ENCODE results near the gene GLT8D1. TPM values are rescaled to one million over a fixed set of nuclear protein-coding genes. Genes with fewer than 3 reads are reported as not detected.

The GLT8D1 gene
- total RNA-seq, 2 donors from 2014 or later: 68.1 to 71.3 TPM

DNA sequence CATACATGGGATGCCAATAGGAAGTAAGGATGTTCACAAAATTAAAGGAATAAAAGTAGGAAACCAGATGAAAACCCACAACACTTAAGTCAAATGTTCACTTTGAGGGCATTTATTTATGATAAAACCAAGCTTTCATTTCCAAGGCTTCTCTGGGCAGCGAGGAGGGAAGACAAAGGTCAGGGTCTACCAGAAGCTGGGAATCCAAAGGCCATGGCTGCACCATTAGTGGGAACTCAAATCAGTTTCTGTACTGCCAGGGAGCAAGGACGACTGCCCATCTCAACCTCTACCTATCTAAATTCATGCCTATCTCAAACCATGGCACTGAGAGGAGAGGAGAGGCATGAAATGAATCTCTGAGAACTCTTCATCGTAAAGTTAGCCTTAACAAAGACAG lies 42.5 kb downstream of the GLT8D1 start:
- TF ChIP-seq, protein P1, sequence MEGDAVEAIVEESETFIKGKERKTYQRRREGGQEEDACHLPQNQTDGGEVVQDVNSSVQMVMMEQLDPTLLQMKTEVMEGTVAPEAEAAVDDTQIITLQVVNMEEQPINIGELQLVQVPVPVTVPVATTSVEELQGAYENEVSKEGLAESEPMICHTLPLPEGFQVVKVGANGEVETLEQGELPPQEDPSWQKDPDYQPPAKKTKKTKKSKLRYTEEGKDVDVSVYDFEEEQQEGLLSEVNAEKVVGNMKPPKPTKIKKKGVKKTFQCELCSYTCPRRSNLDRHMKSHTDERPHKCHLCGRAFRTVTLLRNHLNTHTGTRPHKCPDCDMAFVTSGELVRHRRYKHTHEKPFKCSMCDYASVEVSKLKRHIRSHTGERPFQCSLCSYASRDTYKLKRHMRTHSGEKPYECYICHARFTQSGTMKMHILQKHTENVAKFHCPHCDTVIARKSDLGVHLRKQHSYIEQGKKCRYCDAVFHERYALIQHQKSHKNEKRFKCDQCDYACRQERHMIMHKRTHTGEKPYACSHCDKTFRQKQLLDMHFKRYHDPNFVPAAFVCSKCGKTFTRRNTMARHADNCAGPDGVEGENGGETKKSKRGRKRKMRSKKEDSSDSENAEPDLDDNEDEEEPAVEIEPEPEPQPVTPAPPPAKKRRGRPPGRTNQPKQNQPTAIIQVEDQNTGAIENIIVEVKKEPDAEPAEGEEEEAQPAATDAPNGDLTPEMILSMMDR (IDR thresholded peaks at IDR 0.05): no peak
- TF ChIP-seq POLR2AphosphoS5 (IDR thresholded peaks at IDR 0.05) (no peak), POLR2A (IDR thresholded peaks at IDR 0.05) (no peak)
- Histone ChIP-seq H3K4me1 (replicated peaks) (no peaks in the 10 kb centered on the region), H3K27me3 (replicated peaks; ENCODE audit: insufficient read depth) (no peaks in the 10 kb centered on the region), H3K36me3 (peaks cover 0 to 3% of the 10 kb centered on the region in 2 donors), H3K27ac (no peak overlapping the region), H3K4me3 (no peak overlapping the region), H3K9me3 (no peaks in the 10 kb centered on the region)
- intact Hi-C loops (cut with DNase I): no loop called here
- no peak for DNase-seq (ENCODE audit: low spot score)
- 95% methylated on average over 3 of the region's 3 CpGs for WGBS

DNA sequence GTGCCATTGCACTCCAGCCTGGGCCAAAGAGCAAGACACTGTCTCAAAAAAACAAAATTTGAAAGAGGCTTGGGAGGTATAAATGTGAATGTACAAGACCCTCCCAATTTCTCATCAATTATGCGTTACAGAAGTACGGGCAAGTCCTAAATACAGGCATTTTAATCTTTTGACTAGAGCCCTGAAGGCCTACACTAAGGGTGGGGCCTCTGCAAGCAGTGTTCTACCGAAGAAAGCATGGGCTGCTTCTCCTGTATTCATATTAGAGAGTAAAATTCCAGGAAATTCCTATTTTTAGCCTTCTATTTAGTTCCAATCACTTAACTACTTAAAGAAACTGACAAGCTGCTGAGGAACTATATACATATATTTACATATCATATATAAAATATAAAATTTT lies 45.5 kb downstream of the GLT8D1 start:
- no peaks in the 10 kb centered on the region for H3K9me3 ChIP-seq
- intact Hi-C loops (cut with DNase I): no loop called here
- H3K27me3 ChIP-seq (replicated peaks; ENCODE audit: insufficient read depth): no peaks in the 10 kb centered on the region
- TF ChIP-seq POLR2AphosphoS5 (IDR thresholded peaks at IDR 0.05): no peak
- no peak for TF ChIP-seq POLR2A (IDR thresholded peaks at IDR 0.05)
- TF ChIP-seq, protein P1 (IDR thresholded peaks at IDR 0.05): no peak
- no peaks in the 10 kb centered on the region for H3K4me1 ChIP-seq (replicated peaks)
- H3K4me3 ChIP-seq: no peak overlapping the region
- 93% methylated on average over 3 of the region's 3 CpGs for WGBS
- peaks cover 4 to 7% of the 10 kb centered on the region in 2 donors for H3K36me3 ChIP-seq
- DNase-seq (ENCODE audit: low spot score): no peak
- H3K27ac ChIP-seq: no peak overlapping the region

DNA sequence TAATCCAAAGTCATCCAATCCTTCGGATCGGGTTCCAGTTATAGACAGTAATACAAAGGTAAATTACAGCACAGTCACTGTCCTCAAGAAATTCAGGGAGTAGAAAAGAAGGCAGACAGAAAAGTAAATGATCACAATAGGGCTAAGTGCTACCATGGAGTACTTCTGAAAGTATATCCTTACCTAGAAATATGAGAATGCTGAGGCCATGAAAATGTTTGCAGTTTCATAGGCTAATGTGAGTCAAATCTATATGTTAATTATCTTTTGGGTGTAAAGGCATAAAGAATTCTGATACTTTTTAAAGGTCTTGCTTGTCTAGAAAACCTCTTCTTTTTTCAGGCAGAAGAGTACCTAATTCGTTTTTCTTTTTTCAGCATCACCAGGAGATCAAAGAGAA lies 49.7 kb downstream of the GLT8D1 start:
- H3K27me3 ChIP-seq (replicated peaks; ENCODE audit: insufficient read depth): no peaks in the 10 kb centered on the region
- no peak for DNase-seq (ENCODE audit: low spot score)
- peaks cover 4 to 9% of the 10 kb centered on the region in 2 donors for H3K36me3 ChIP-seq
- no peak overlapping the region for H3K4me3 ChIP-seq
- no peaks in the 10 kb centered on the region for H3K9me3 ChIP-seq
- no peak overlapping the region for H3K27ac ChIP-seq
- intact Hi-C loops (cut with DNase I): no loop called here
- TF ChIP-seq, protein P1 (IDR thresholded peaks at IDR 0.05): no peak
- 89% methylated on average over 3 of the region's 3 CpGs for WGBS
- no peaks in the 10 kb centered on the region for H3K4me1 ChIP-seq (replicated peaks)

DNA sequence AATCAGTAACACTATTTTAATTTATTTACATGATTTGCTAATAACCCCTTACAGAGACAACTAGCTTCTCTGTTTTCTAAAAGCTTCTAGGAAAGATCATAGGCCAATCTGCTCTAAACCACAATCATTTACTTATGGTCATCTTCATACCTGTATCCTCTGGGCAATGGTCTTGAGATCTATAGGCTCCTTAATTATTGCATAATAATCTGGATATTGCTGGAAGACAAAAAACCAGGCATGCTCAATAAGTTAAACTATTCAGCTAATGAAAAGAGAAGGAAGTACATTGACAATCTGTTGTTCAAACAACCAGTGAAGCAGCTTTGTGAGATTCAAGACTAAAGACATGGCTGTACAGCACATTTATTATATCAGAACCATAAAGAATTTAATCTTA lies 54.0 kb downstream of the GLT8D1 start:
- no peaks in the 10 kb centered on the region for H3K4me1 ChIP-seq (replicated peaks)
- intact Hi-C loops (cut with DNase I): no loop called here
- no peak overlapping the region for H3K27ac ChIP-seq
- TF ChIP-seq, protein P1 (IDR thresholded peaks at IDR 0.05): no peak
- no peak for TF ChIP-seq POLR2AphosphoS5 (IDR thresholded peaks at IDR 0.05)
- TF ChIP-seq POLR2A (IDR thresholded peaks at IDR 0.05): no peak
- H3K36me3 ChIP-seq: peaks cover 0 to 6% of the 10 kb centered on the region in 2 donors
- H3K4me3 ChIP-seq: no peak overlapping the region
- H3K27me3 ChIP-seq (replicated peaks; ENCODE audit: insufficient read depth): no peaks in the 10 kb centered on the region
- H3K9me3 ChIP-seq: no peaks in the 10 kb centered on the region
- no peak for DNase-seq (ENCODE audit: low spot score)

DNA sequence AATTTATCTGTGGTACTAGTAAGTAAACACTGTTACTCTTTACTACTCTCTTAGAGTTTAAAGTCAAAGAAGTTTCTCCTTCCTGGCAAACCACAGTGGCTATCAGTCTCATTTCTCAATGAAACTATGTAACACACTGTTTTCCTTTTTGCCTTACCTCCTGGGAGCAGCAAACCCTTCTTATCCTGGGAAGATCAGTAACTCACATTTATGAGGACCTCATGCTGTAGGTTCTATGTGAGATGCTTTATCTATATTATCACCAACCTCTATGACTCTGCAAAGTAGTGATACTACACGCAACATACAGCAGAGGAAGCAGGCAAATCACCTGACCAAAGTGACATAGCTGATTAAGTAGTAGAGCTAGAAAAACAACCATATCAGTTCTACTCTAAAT lies 55.2 kb downstream of the GLT8D1 start:
- Histone ChIP-seq H3K27ac (no peak overlapping the region), H3K4me3 (no peak overlapping the region), H3K4me1 (replicated peaks) (no peaks in the 10 kb centered on the region), H3K27me3 (replicated peaks; ENCODE audit: insufficient read depth) (no peaks in the 10 kb centered on the region), H3K36me3 (peaks cover 0 to 5% of the 10 kb centered on the region in 2 donors), H3K9me3 (no peaks in the 10 kb centered on the region)
- TF ChIP-seq, protein P1 (IDR thresholded peaks at IDR 0.05): no peak
- TF ChIP-seq POLR2AphosphoS5 (IDR thresholded peaks at IDR 0.05): no peak
- TF ChIP-seq POLR2A (IDR thresholded peaks at IDR 0.05): no peak
- no peak for DNase-seq (ENCODE audit: low spot score)
- intact Hi-C loops (cut with DNase I): no loop called here
- WGBS: 72% methylated on average over 1 of the region's 1 CpG

All from prostate gland (tissue), 2 donors.